Endothelial cell of umbilical vein (primary cell): ENCODE measurements around the gene CAMTA1. TPM values are rescaled to one million over a fixed set of nuclear protein-coding genes. Genes with fewer than 3 reads are reported as not detected.
A peak's percentile ranks its signal among the peaks of the same experiment; 100 is the strongest.

Experiments used
- BruUV-seq: library from RNA; stranded (reverse); fragments of 400-500 nt; replicated peaks from 2 replicates; lab custom pipeline; 2021; lab: Mats Ljungman, UMichigan
- CTCF ChIA-PET: fragments of 300-600, 350-600 bp; sonication (Branson Sonifier 250); formaldehyde crosslinking; loops from one replicate; lab custom pipeline; 2021; ENCODE audit warnings: antibody characterized with exemption, inconsistent platforms; lab: Charles Lee
- POLR2A ChIA-PET: fragments of 300-600, 350-600 bp; sonication (Branson Sonifier 250); formaldehyde crosslinking; loops from one replicate; lab custom pipeline; 2021; ENCODE audit warnings: antibody characterized with exemption, inconsistent platforms; lab: Charles Lee
- DNase-seq: peaks from one replicate; pipeline ENCODE4 v3.0.0-alpha.2; 2011; ENCODE audit warnings: low read depth, low spot score
- FAIRE-seq: peaks from 2 replicates; lab custom pipeline; 2011; peaks lifted over from hg19 to GRCh38; lab: Jason Lieb, UNC
- H2AFZ ChIP-seq: 2 replicates; pipeline ENCODE4 v1.6.0; 2012; ENCODE audit warnings: low read depth, low read length, control low read depth, inconsistent platforms
- H3K27ac ChIP-seq: 2 replicates; pipeline ENCODE4 v1.5.1; 2011; ENCODE audit warnings: low read depth, mild to moderate bottlenecking, control low read depth, low read length, moderate library complexity; ENCODE audit not compliant: insufficient read depth
- H3K27me3 ChIP-seq, 2 experiments: 2 replicates each; pipeline versions ENCODE4 v1.6.0 to v1.6.1; 2011; ENCODE audit warnings: low read length in 2 of 2, mixed read lengths in 1 of 2; ENCODE audit not compliant: control insufficient read depth in 2 of 2, insufficient read depth in 2 of 2
- H3K36me3 ChIP-seq, 2 experiments: 2 replicates in 1 of 2; 3 replicates in 1 of 2; pipeline ENCODE4 v1.5.1; 2011; ENCODE audit warnings: low read length in 2 of 2, mild to moderate bottlenecking in 1 of 2, moderate library complexity in 1 of 2; ENCODE audit not compliant: control insufficient read depth in 2 of 2, insufficient read depth in 2 of 2; ENCODE audit errors: extremely low read depth in 1 of 2
- H3K4me1 ChIP-seq: 3 replicates; pipeline ENCODE4 v1.5.1; 2011; ENCODE audit warnings: mild to moderate bottlenecking, low read length; ENCODE audit not compliant: control insufficient read depth, insufficient read depth; ENCODE audit errors: extremely low read depth
- H3K4me2 ChIP-seq: 2 replicates; pipeline ENCODE4 v1.6.1; 2011; ENCODE audit warnings: low read length, control low read depth, mixed read lengths; ENCODE audit not compliant: insufficient read depth
- H3K4me3 ChIP-seq, 3 experiments: fragments of 200-600 bp in 1 of 3; sonication (generic), shearing (Covaris generic) in 1 of 3; replicated peaks in 1 of 3; 2 replicates each; pipeline ENCODE4 v1.5.1; 2011 to 2016; ENCODE audit warnings: control low read depth in 3 of 3, low read length in 3 of 3, mild to moderate bottlenecking in 2 of 3, inconsistent platforms in 1 of 3, low read depth in 1 of 3, moderate library complexity in 1 of 3; ENCODE audit not compliant: insufficient read depth in 1 of 3
- H3K79me2 ChIP-seq: 2 replicates; pipeline ENCODE4 v1.6.0; 2012; ENCODE audit warnings: low read length, inconsistent platforms; ENCODE audit not compliant: control insufficient read depth, insufficient read depth
- H3K9ac ChIP-seq: replicated peaks from 2 replicates; pipeline ENCODE3; 2011; ENCODE audit warnings: low read length, control low read depth; ENCODE audit not compliant: insufficient read depth; ENCODE audit errors: extremely low read depth
- H3K9me1 ChIP-seq: replicated peaks from 3 replicates; pipeline ENCODE4 v1.6.0; 2011; ENCODE audit warnings: mild to moderate bottlenecking, low read length; ENCODE audit not compliant: control insufficient read depth, insufficient read depth; ENCODE audit errors: extremely low read depth
- H3K9me3 ChIP-seq: replicated peaks from 2 replicates; pipeline ENCODE4 v1.5.1; 2012; ENCODE audit warnings: low read length, inconsistent platforms; ENCODE audit not compliant: control insufficient read depth, insufficient read depth
- H4K20me1 ChIP-seq: replicated peaks from 2 replicates; pipeline ENCODE3; 2011; ENCODE audit warnings: mild to moderate bottlenecking, low read length; ENCODE audit not compliant: control insufficient read depth, insufficient read depth; ENCODE audit errors: extremely low read depth
- CTCF ChIP-seq, 2 donors: IDR thresholded peaks; 1 replicate in 1 of 2; 2 replicates in 1 of 2; pipeline ENCODE4 v1.5.1; 2011; ENCODE audit warnings: low read length in 2 of 2, mild to moderate bottlenecking in 2 of 2, moderate library complexity in 2 of 2, control low read depth in 1 of 2, inconsistent platforms in 1 of 2, low read depth in 1 of 2; ENCODE audit not compliant: insufficient read depth in 1 of 2; ENCODE audit errors: extremely low read depth in 1 of 2
- EZH2 ChIP-seq: IDR thresholded peaks from 2 replicates; pipeline ENCODE4 v1.6.1; 2012; ENCODE audit warnings: borderline replicate concordance, low read depth, mild to moderate bottlenecking, moderate library complexity, low read length, inconsistent platforms; ENCODE audit not compliant: severe bottlenecking
- FOS ChIP-seq: IDR thresholded peaks from 2 replicates; pipeline ENCODE4 v1.6.1; 2011; ENCODE audit warnings: mild to moderate bottlenecking, low read length, moderate library complexity, borderline replicate concordance; ENCODE audit not compliant: insufficient read depth
- GATA2 ChIP-seq: IDR thresholded peaks from 2 replicates; pipeline ENCODE4 v1.7.0; 2011; ENCODE audit warnings: low read depth, mild to moderate bottlenecking, moderate library complexity, mixed read lengths, low read length; ENCODE audit not compliant: insufficient read length, insufficient read depth
- JUN ChIP-seq: IDR thresholded peaks from 2 replicates; pipeline ENCODE4 v1.6.1; 2011; ENCODE audit warnings: borderline replicate concordance, low read depth; ENCODE audit not compliant: insufficient read length, insufficient read depth
- MAX ChIP-seq: IDR thresholded peaks from 2 replicates; pipeline ENCODE4 v1.6.1; 2011; ENCODE audit not compliant: insufficient read depth, insufficient read length
- MYC ChIP-seq: IDR thresholded peaks from one replicate; pipeline ENCODE4 v1.6.1; 2011; ENCODE audit warnings: mild to moderate bottlenecking, low read depth, low read length
- POLR2A ChIP-seq: IDR thresholded peaks from 2 replicates; pipeline ENCODE4 v1.6.1; 2012; ENCODE audit warnings: low read depth, mild to moderate bottlenecking, control low read depth, low read length
- POLR2AphosphoS5 ChIP-seq: IDR thresholded peaks from 2 replicates; pipeline ENCODE4 v1.6.1; 2012; ENCODE audit warnings: low read depth, mild to moderate bottlenecking, control low read depth, low read length, moderate library complexity; ENCODE audit not compliant: insufficient read depth
- dilution Hi-C: fragments of 300-500 bp; cut with MboI; formaldehyde crosslinking; loops from one replicate; pipeline ENCODE4 v1.15.0; 2019; ENCODE audit warnings: low sequenced_read_pairs; ENCODE audit not compliant: extremely low pct_ligation_motif_present
- intact Hi-C: fragments of 100-400 bp; cut with micrococcal nuclease; formaldehyde crosslinking; loops from one replicate; pipeline ENCODE4 v1.10.0; 2022
- polyA plus RNA-seq, 4 experiments: library from polyadenylated mRNA; depleted of rRNA in 3 of 4; stranded (reverse) in 3 of 4; unstranded in 1 of 4; fragments of >200 nt; gene quantifications; 2 replicates each; pipeline versions ENCODE4 v1.2.1 to v1.2.3, GENCODE V29; 2011 to 2012; ENCODE audit warnings: missing spikeins in 1 of 4
- total RNA-seq: library from RNA; stranded (reverse); gene quantifications from 2 replicates; pipeline ENCODE4 v1.2.3, GENCODE V29; 2021

The CAMTA1 gene
- total and polyA plus RNA-seq, 2 donors (not counting 3 experiments of a cell fraction or from before 2014, with no cell fraction given) = 50.8 to 92.7 TPM

- FAIRE-seq (no peak), DNase-seq (no peak)
- Histone ChIP-seq H2AFZ (no peak overlapping the region), H3K36me3 (no peaks in the 10 kb centered on the region), H3K4me1 (no peaks in the 10 kb centered on the region), H4K20me1 (no peaks in the 10 kb centered on the region), H3K27ac (no peak overlapping the region), H3K9me3 (no peaks in the 10 kb centered on the region), H3K27me3 (no peaks in the 10 kb centered on the region), H3K9me1 (no peaks in the 10 kb centered on the region), H3K4me2 (no peak overlapping the region), H3K4me3 (no peak overlapping the region), H3K79me2 (no peaks in the 10 kb centered on the region), H3K9ac (no peak overlapping the region)
- CTCF ChIA-PET = interaction anchor here (1.5 to 2.8 kb wide), 3 partner anchors 9 to 76 kb away, joined by 6 to 23 read pairs (median 11); no protein-coding TSS in a partner anchor
- no peak for TF ChIP-seq CTCF (IDR thresholded peaks at IDR 0.05; ENCODE audit: extremely low read depth in 1 of 2, insufficient read depth in 1 of 2, low read depth in 1 of 2, low read length in 2 of 2)
- TF ChIP-seq GATA2 = no peak
- dilution Hi-C loops = no loop called here
- BruUV-seq = no TSS peak
- intact Hi-C loops = no loop called here
- POLR2A ChIA-PET = no interaction called here
These were observed 958.1 kb downstream of the CAMTA1 start for GRCh38 chr1:7743346-7743745.

DNA sequence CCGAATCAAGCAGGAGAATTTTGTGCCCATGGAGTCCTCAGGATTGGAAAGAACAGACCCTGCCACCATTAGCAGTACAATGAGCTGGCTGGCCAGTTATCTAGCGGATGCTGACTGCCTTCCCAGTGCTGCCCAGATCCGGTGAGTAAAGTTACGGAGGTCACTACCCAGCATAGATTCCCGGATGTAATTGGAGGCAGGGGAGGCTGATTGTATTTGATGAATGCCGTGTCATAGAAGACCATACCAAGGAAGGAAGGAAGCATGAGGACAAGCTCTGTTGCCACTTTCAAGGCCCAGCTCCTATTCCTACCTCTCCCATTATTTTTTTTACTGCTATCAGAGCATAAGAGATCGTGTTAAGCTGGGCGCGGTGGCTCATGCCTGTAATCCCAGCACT lies 959.6 kb downstream of the CAMTA1 start:
- Histone ChIP-seq H3K9me1 (no peaks in the 10 kb centered on the region), H3K4me2 (no peak overlapping the region), H3K9ac (no peak overlapping the region), H3K9me3 (no peaks in the 10 kb centered on the region), H2AFZ (peak overlapping the region; percentile 47), H3K36me3 (no peaks in the 10 kb centered on the region), H4K20me1 (no peaks in the 10 kb centered on the region), H3K27ac (no peak overlapping the region), H3K4me1 (no peaks in the 10 kb centered on the region), H3K27me3 (no peaks in the 10 kb centered on the region), H3K79me2 (no peaks in the 10 kb centered on the region), H3K4me3 (no peak overlapping the region)
- dilution Hi-C loops = no loop called here
- DNase-seq = peak; percentile 59
- intact Hi-C loops = no loop called here
- POLR2A ChIA-PET = no interaction called here
- FAIRE-seq = peak; percentile 72
- TF ChIP-seq CTCF (IDR thresholded peaks at IDR 0.05; ENCODE audit: extremely low read depth in 1 of 2, insufficient read depth in 1 of 2, low read depth in 1 of 2, low read length in 2 of 2) (no peak), EZH2 (no peak), MYC (no peak), POLR2A (no peak), GATA2 (peak; percentile 76), JUN (no peak), FOS (peak; percentile 46), MAX (no peak), POLR2AphosphoS5 (peak; percentile 33)
- no TSS peak for BruUV-seq
- CTCF ChIA-PET = interaction anchor here (1.0 to 1.5 kb wide), 3 partner anchors 8 to 76 kb away, joined by 3 to 25 read pairs (median 6); no protein-coding TSS in a partner anchor
